HepG2 (cell line): ENCODE data around the gene TPRG1. TPM values are rescaled to one million over a fixed set of nuclear protein-coding genes. Genes with fewer than 3 reads are reported as not detected.

Experiments
- ATAC-seq: fragments of 200-7000 bp; cut with Tn5 transposase; 3 replicates; pipeline ENCODE4 v1.9.1; 2020; ENCODE audit warnings: mild to moderate bottlenecking, moderate library complexity
- BruUV-seq: library from RNA; stranded (reverse); fragments of 400-500 nt; replicated peaks from 2 replicates; lab custom pipeline; 2021; lab: Mats Ljungman, UMichigan
- CTCF ChIA-PET: fragments of 300-600 bp; formaldehyde crosslinking; extraction: SDS; loops from one replicate; lab custom pipeline; 2021; ENCODE audit warnings: low total read pairs, inconsistent platforms, low intra/inter-chr PET ratio; lab: Yijun Ruan, JAX
- POLR2A ChIA-PET: fragments of 350-600 bp; sonication (Branson Sonifier 250); formaldehyde crosslinking; loops from one replicate; lab custom pipeline; 2020; ENCODE audit warnings: antibody characterized with exemption, inconsistent platforms; lab: Yijun Ruan, JAX
- DNase-seq: peaks from one replicate; pipeline ENCODE4 v3.0.0-alpha.2; 2015; ENCODE audit warnings: low spot score
- FAIRE-seq: peaks from 3 replicates; lab custom pipeline; 2011; peaks lifted over from hg19 to GRCh38; lab: Jason Lieb, UNC
- H2AFZ ChIP-seq: one replicate; pipeline ENCODE4 v1.6.1; 2011; ENCODE audit warnings: low read length, inconsistent platforms
- H3K27ac ChIP-seq: fragments of 300-600 bp; 3 replicates; pipeline ENCODE4 v1.8.0; 2011; ENCODE audit warnings: mixed run types, mild to moderate bottlenecking, mixed read lengths, low read length, inconsistent platforms; ENCODE audit not compliant: insufficient read depth; ENCODE audit errors: extremely low read length
- H3K27me3 ChIP-seq, 2 experiments: fragments of 200-600 bp in 1 of 2; 2 replicates in 1 of 2; 3 replicates in 1 of 2; pipeline versions ENCODE4 v1.6.0 to v1.8.0; 2011; ENCODE audit warnings: low read length in 2 of 2, mild to moderate bottlenecking in 2 of 2, moderate library complexity in 2 of 2, inconsistent platforms in 1 of 2; ENCODE audit not compliant: insufficient read depth in 2 of 2, control insufficient read depth in 1 of 2
- H3K36me3 ChIP-seq, 2 experiments: fragments of 200-600 bp in 1 of 2; replicated peaks in 1 of 2; 2 replicates in 1 of 2; 3 replicates in 1 of 2; pipeline versions ENCODE4 v1.5.1 to v1.8.0; 2011; ENCODE audit warnings: low read length in 2 of 2, inconsistent platforms in 1 of 2; ENCODE audit not compliant: insufficient read depth in 2 of 2, control insufficient read depth in 1 of 2
- H3K4me1 ChIP-seq: 2 replicates; pipeline ENCODE4 v1.5.1; 2012; ENCODE audit warnings: low read length, inconsistent platforms; ENCODE audit not compliant: insufficient read depth
- H3K4me2 ChIP-seq: 2 replicates; pipeline ENCODE4 v1.6.0; 2011; ENCODE audit warnings: low read depth, low read length, inconsistent platforms
- H3K4me3 ChIP-seq, 3 experiments: fragments of 200-600 bp in 1 of 3; sonication (generic), shearing (Covaris generic) in 1 of 3; replicated peaks in 1 of 3; 2 replicates each; pipeline ENCODE4 v1.5.1; 2011 to 2016; ENCODE audit warnings: low read length in 3 of 3, inconsistent platforms in 2 of 3, low read depth in 2 of 3, mild to moderate bottlenecking in 2 of 3, control low read depth in 1 of 3, mixed read lengths in 1 of 3; ENCODE audit not compliant: insufficient read depth in 1 of 3
- H3K79me2 ChIP-seq: one replicate; pipeline ENCODE4 v1.6.1; 2011; ENCODE audit warnings: low read length, inconsistent platforms; ENCODE audit not compliant: insufficient read depth
- H3K9ac ChIP-seq: 2 replicates; pipeline ENCODE4 v1.6.0; 2011; ENCODE audit warnings: mild to moderate bottlenecking, low read depth, low read length, inconsistent platforms; ENCODE audit not compliant: insufficient read depth
- H3K9me3 ChIP-seq: 2 replicates; pipeline ENCODE4 v1.5.1; 2012; ENCODE audit warnings: mild to moderate bottlenecking, low read length
- H4K20me1 ChIP-seq: 2 replicates; pipeline ENCODE4 v1.6.0; 2011; ENCODE audit warnings: inconsistent platforms, mild to moderate bottlenecking, low read length, moderate library complexity; ENCODE audit not compliant: insufficient read depth
- BCLAF1 ChIP-seq: fragments of 450-650 bp; IDR thresholded peaks from 2 replicates; pipeline ENCODE4 v1.6.1; 2017; ENCODE audit warnings: mild to moderate bottlenecking
- FOXO1 ChIP-seq: sonication (generic); formaldehyde crosslinking; IDR thresholded peaks from 2 replicates; pipeline ENCODE4 v1.4.0; 2020; ENCODE audit warnings: missing genetic modification reagents
- GTF3A ChIP-seq: sonication (generic); formaldehyde crosslinking; conservative IDR thresholded peaks from 2 replicates; pipeline ENCODE4 v1.4.0; 2020; ENCODE audit warnings: mild to moderate bottlenecking, missing genetic modification reagents
- HES4 ChIP-seq: sonication (generic); formaldehyde crosslinking; IDR thresholded peaks from 2 replicates; pipeline ENCODE4 v1.9.0; 2021; ENCODE audit warnings: mild to moderate bottlenecking, missing genetic modification reagents, borderline replicate concordance
- IKZF4 ChIP-seq: sonication (generic); formaldehyde crosslinking; IDR thresholded peaks from 2 replicates; pipeline ENCODE4 v1.5.1; 2020; ENCODE audit warnings: borderline replicate concordance, mild to moderate bottlenecking, low read depth, missing genetic modification reagents; ENCODE audit errors: not compliant biosample characterization
- KMT2B ChIP-seq: IDR thresholded peaks from 2 replicates; pipeline ENCODE4 v1.6.1; 2016; ENCODE audit warnings: missing genetic modification reagents, missing compliant biosample characterization
- PREB ChIP-seq: sonication (generic); formaldehyde crosslinking; IDR thresholded peaks from 2 replicates; pipeline ENCODE4 v1.4.0; 2020; ENCODE audit warnings: missing genetic modification reagents
- SIX1 ChIP-seq: sonication (generic); formaldehyde crosslinking; IDR thresholded peaks from 2 replicates; pipeline ENCODE4 v1.4.0; 2020; ENCODE audit warnings: missing genetic modification reagents, borderline replicate concordance
- SMARCE1 ChIP-seq: fragments of 450-650 bp; IDR thresholded peaks from 2 replicates; pipeline ENCODE4 v1.6.1; 2017; ENCODE audit warnings: borderline replicate concordance
- THAP11 ChIP-seq: IDR thresholded peaks from 2 replicates; pipeline ENCODE4 v1.6.1; 2016; ENCODE audit warnings: missing biosample characterization, missing genetic modification reagents
- UBTF ChIP-seq: sonication (generic); formaldehyde crosslinking; IDR thresholded peaks from 2 replicates; pipeline ENCODE4 v1.4.0; 2020; ENCODE audit warnings: mild to moderate bottlenecking, missing genetic modification reagents
- ZNF101 ChIP-seq: sonication (generic); formaldehyde crosslinking; IDR thresholded peaks from 2 replicates; pipeline ENCODE4 v1.4.0; 2020; ENCODE audit warnings: mild to moderate bottlenecking, low read depth, missing genetic modification reagents, borderline replicate concordance
- ZNF275 ChIP-seq: sonication (generic); formaldehyde crosslinking; IDR thresholded peaks from 2 replicates; pipeline ENCODE4 v1.8.0; 2022; ENCODE audit warnings: missing genetic modification reagents, mild to moderate bottlenecking, inconsistent platforms, borderline replicate concordance
- ZNF446 ChIP-seq: sonication (generic); formaldehyde crosslinking; IDR thresholded peaks from 2 replicates; pipeline ENCODE4 v1.5.0; 2020; ENCODE audit warnings: mild to moderate bottlenecking, missing genetic modification reagents
- ZNF589 ChIP-seq: sonication (generic); formaldehyde crosslinking; conservative IDR thresholded peaks from 2 replicates; pipeline ENCODE4 v1.8.0; 2022; ENCODE audit warnings: mild to moderate bottlenecking, moderate library complexity, missing genetic modification reagents
- ZNF652 ChIP-seq: IDR thresholded peaks from 2 replicates; pipeline ENCODE4 v1.6.1; 2016; ENCODE audit warnings: low read depth, borderline replicate concordance
- WGBS: methylation state at CpG from one replicate; pipeline ENCODE4 v1.1.6; 2017; ENCODE audit warnings: low lambda C conversion rate; 5-methylcytosine and 5-hydroxymethylcytosine counted together
- in situ Hi-C: cut with HindIII; loops from 2 replicates; pipeline ENCODE4 v1.10.0; 2017; ENCODE audit warnings: low pct_unique_long_range_greater_than_20kb; ENCODE audit not compliant: extremely low pct_ligation_motif_present
- intact Hi-C: fragments of 100-400 bp; cut with micrococcal nuclease; formaldehyde crosslinking; loops from one replicate; pipeline ENCODE4 v1.10.0; 2022; ENCODE audit not compliant: unreplicated experiment
- polyA plus RNA-seq, 8 experiments: library from polyadenylated mRNA; depleted of rRNA in 3 of 8; stranded (reverse) in 7 of 8; unstranded in 1 of 8; fragments of >200 nt; fragmentation: Illumina TruSeq in 4 of 8; extraction: Trizol in 4 of 8; gene quantifications; 2 replicates each; pipeline versions ENCODE4 v1.2.1 to v1.2.3, GENCODE V29; 2011 to 2016; ENCODE audit warnings: low read depth in 4 of 8, missing spikeins in 1 of 8, mixed read lengths in 1 of 8; ENCODE audit not compliant: insufficient read depth in 1 of 8
- total RNA-seq, 5 experiments: library from RNA; depleted of rRNA; stranded (reverse); fragments of >200 nt; fragmentation: Illumina TruSeq; extraction: Trizol; gene quantifications; 2 replicates each; pipeline ENCODE4 v1.2.3, GENCODE V29; 2016; ENCODE audit warnings: low read depth in 1 of 5

TPRG1 gene
- total and polyA plus RNA-seq, 2 of the 13 experiments (the other 11 are each of a cell fraction or from before 2014, with no cell fraction given), result 0.17 TPM; not detected in 1

- Histone ChIP-seq H4K20me1 (no peaks in the 10 kb centered on the region), H3K4me3 (no peak overlapping the region), H3K4me1 (no peaks in the 10 kb centered on the region), H3K79me2 (no peaks in the 10 kb centered on the region), H3K9ac (no peak overlapping the region), H3K9me3 (no peaks in the 10 kb centered on the region), H3K4me2 (no peak overlapping the region), H3K36me3 (no peaks in the 10 kb centered on the region), H2AFZ (no peak overlapping the region), H3K27me3 (no peaks in the 10 kb centered on the region; a peak in 1 of 5 replicates), H3K27ac (no peak overlapping the region)
- no peak for TF ChIP-seq FOXO1 (CRISPR knock-in tag)
- TF ChIP-seq ZNF652, result no peak
- TF ChIP-seq KMT2B (CRISPR knock-in tag), result no peak
- no peak for TF ChIP-seq THAP11 (CRISPR knock-in tag)
- no peak for TF ChIP-seq ZNF101 (CRISPR knock-in tag)
- TF ChIP-seq BCLAF1, result no peak
- TF ChIP-seq ZNF589 (CRISPR knock-in tag), result no peak
- TF ChIP-seq GTF3A (CRISPR knock-in tag), result no peak
- no peak for TF ChIP-seq SIX1 (CRISPR knock-in tag)
- TF ChIP-seq IKZF4, result no peak
- no peak for TF ChIP-seq UBTF (CRISPR knock-in tag)
- no peak for TF ChIP-seq PREB (CRISPR knock-in tag)
- no peak for TF ChIP-seq SMARCE1
- no peak for TF ChIP-seq HES4
- TF ChIP-seq ZNF275 (CRISPR knock-in tag), result no peak
- TF ChIP-seq ZNF446 (CRISPR knock-in tag), result no peak
- in situ Hi-C loops (no loop called here), intact Hi-C loops (no loop called here)
- no peak for ATAC-seq
- BruUV-seq, result no TSS peak
- ChIA-PET CTCF (no interaction called here), POLR2A (no interaction called here)
- no peak for FAIRE-seq
- WGBS, result 16% methylated on average over 4 of the region's 4 CpGs
- no peak for DNase-seq
Measured at GRCh38 chr3:189210251-189210770, 38.5 kb downstream of the TPRG1 start.
